Measurements from ENCODE around the gene CRADD.
A peak's percentile ranks its signal among the peaks of the same experiment; 100 is the strongest.
"Not testable (repeated sequence)": the region's sequence is repeated elsewhere in the genome, so short reads cannot be mapped to it uniquely, and the experiment has no call there.

The CRADD gene

GRCh38 chr12:93865751-93866150 lies 188.6 kb downstream of the CRADD start:
- Histone ChIP-seq H3K79me2 (ENCODE audit: insufficient read depth, low read length) (no peaks in the 10 kb centered on the region), H3K9me3 (ENCODE audit: insufficient read depth, low read length, severe bottlenecking) (peaks cover 42% of the 10 kb centered on the region), H3K9ac (ENCODE audit: low read depth, low read length) (no peak overlapping the region), H3K27ac (ENCODE audit: low read length) (no peak overlapping the region), H3K4me2 (ENCODE audit: insufficient read depth, low read length) (no peak overlapping the region), H3K4me3 (ENCODE audit: low read depth in 1 of 2, low read length in 2 of 2) (0 out of 4 replicates have a peak overlapping the region, but pooled peaks of 1 of the 2 experiments have one; percentile 9), H4K20me1 (ENCODE audit: insufficient read depth, low read length) (no peaks in the 10 kb centered on the region), H3K36me3 (ENCODE audit: insufficient read depth, low read length) (no peaks in the 10 kb centered on the region; the same call in 1 of the 2 replicates), H3K27me3 (ENCODE audit: insufficient read depth, low read length, poor library complexity) (no peaks in the 10 kb centered on the region), H2AFZ (ENCODE audit: low read depth, low read length) (no peak overlapping the region), H3K4me1 (ENCODE audit: insufficient read depth, low read length) (no peaks in the 10 kb centered on the region)
- TF ChIP-seq EZH2 (IDR thresholded peaks at IDR 0.05; ENCODE audit: borderline replicate concordance, low read depth, low read length, severe bottlenecking): no peak
- TF ChIP-seq, protein P1, sequence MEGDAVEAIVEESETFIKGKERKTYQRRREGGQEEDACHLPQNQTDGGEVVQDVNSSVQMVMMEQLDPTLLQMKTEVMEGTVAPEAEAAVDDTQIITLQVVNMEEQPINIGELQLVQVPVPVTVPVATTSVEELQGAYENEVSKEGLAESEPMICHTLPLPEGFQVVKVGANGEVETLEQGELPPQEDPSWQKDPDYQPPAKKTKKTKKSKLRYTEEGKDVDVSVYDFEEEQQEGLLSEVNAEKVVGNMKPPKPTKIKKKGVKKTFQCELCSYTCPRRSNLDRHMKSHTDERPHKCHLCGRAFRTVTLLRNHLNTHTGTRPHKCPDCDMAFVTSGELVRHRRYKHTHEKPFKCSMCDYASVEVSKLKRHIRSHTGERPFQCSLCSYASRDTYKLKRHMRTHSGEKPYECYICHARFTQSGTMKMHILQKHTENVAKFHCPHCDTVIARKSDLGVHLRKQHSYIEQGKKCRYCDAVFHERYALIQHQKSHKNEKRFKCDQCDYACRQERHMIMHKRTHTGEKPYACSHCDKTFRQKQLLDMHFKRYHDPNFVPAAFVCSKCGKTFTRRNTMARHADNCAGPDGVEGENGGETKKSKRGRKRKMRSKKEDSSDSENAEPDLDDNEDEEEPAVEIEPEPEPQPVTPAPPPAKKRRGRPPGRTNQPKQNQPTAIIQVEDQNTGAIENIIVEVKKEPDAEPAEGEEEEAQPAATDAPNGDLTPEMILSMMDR (IDR thresholded peaks at IDR 0.05; ENCODE audit: borderline replicate concordance, extremely low read depth, low read length, poor library complexity, severe bottlenecking): no peak
- DNase-seq (no peak), ATAC-seq (ENCODE audit: insufficient read depth, low read depth) (no peak)

- Histone ChIP-seq H3K4me1 (ENCODE audit: insufficient read depth, low read length) (no peaks in the 10 kb centered on the region), H3K4me3 (ENCODE audit: low read depth in 1 of 2, low read length in 2 of 2) (no peak overlapping the region), H3K27me3 (ENCODE audit: insufficient read depth, low read length, poor library complexity) (no peaks in the 10 kb centered on the region), H3K27ac (ENCODE audit: low read length) (no peak overlapping the region), H2AFZ (ENCODE audit: low read depth, low read length) (no peak overlapping the region), H3K4me2 (ENCODE audit: insufficient read depth, low read length) (no peak overlapping the region), H3K79me2 (ENCODE audit: insufficient read depth, low read length) (no peaks in the 10 kb centered on the region), H3K9ac (ENCODE audit: low read depth, low read length) (no peak overlapping the region), H4K20me1 (ENCODE audit: insufficient read depth, low read length) (no peaks in the 10 kb centered on the region), H3K36me3 (ENCODE audit: insufficient read depth, low read length) (no peaks in the 10 kb centered on the region; the same call in 1 of the 2 replicates), H3K9me3 (ENCODE audit: insufficient read depth, low read length, severe bottlenecking) (peaks cover 53% of the 10 kb centered on the region)
- DNase-seq (no peak), ATAC-seq (ENCODE audit: insufficient read depth, low read depth) (no peak)
- no peak for TF ChIP-seq EZH2 (IDR thresholded peaks at IDR 0.05; ENCODE audit: borderline replicate concordance, low read depth, low read length, severe bottlenecking)
- TF ChIP-seq, protein P1 (IDR thresholded peaks at IDR 0.05; ENCODE audit: borderline replicate concordance, extremely low read depth, low read length, poor library complexity, severe bottlenecking): no peak
Measured at GRCh38 chr12:93868771-93869170, 191.6 kb downstream of the CRADD start.

DNA sequence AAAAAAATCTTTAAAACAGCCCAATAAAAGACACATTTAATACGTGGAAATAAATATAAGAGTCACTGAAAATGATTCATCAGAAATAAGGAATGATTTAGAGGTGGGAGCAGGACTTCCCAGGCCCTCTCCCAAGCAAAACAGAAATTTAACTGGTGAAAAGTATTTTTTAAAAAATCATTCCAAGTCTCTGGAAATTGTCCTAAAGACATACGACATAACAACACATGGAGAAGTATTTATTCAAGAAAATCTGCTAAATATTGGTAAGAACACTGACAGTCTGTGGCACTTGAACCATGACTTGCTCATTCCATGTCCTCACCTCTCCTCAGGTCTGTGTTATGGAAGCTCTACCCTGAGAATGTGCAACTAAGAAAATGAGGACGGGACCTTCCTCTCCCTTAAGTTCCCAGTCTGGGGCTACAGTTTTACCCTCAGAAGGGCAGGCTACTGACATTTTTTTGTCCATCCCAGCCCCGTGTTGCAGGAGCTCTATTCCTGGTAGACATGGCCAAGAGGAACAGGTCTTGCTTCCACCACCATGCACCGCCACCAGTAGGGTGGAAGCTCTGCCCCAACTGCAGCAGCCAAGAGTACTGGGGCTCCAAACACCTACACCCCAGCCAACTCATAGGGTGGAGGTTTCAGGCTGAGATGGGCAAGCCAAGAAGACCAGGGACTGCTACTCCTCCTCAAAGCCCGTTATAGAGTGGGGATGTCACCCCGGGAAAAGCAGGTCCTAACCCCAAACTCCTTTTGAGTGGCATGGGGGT lies 193.0 kb downstream of the CRADD start:
- no peak overlapping the region for H3K4me2 ChIP-seq (ENCODE audit: insufficient read depth, low read length)
- no peak overlapping the region for H3K27ac ChIP-seq (ENCODE audit: low read length)
- no peak overlapping the region for H3K9ac ChIP-seq (ENCODE audit: low read depth, low read length)
- no peaks in the 10 kb centered on the region for H3K4me1 ChIP-seq (ENCODE audit: insufficient read depth, low read length)
- no peak for TF ChIP-seq EZH2 (IDR thresholded peaks at IDR 0.05; ENCODE audit: borderline replicate concordance, low read depth, low read length, severe bottlenecking)
- TF ChIP-seq, protein P1 (IDR thresholded peaks at IDR 0.05; ENCODE audit: borderline replicate concordance, extremely low read depth, low read length, poor library complexity, severe bottlenecking): no peak
- ATAC-seq (ENCODE audit: insufficient read depth, low read depth) (no peak), DNase-seq (no peak)
- no peaks in the 10 kb centered on the region for H3K27me3 ChIP-seq (ENCODE audit: insufficient read depth, low read length, poor library complexity)
- H4K20me1 ChIP-seq (ENCODE audit: insufficient read depth, low read length): no peaks in the 10 kb centered on the region
- no peaks in the 10 kb centered on the region; the same call in 1 of the 2 replicates for H3K36me3 ChIP-seq (ENCODE audit: insufficient read depth, low read length)
- no peak overlapping the region for H2AFZ ChIP-seq (ENCODE audit: low read depth, low read length)
- H3K9me3 ChIP-seq (ENCODE audit: insufficient read depth, low read length, severe bottlenecking): peaks cover 46% of the 10 kb centered on the region
- no peaks in the 10 kb centered on the region for H3K79me2 ChIP-seq (ENCODE audit: insufficient read depth, low read length)
- H3K4me3 ChIP-seq (ENCODE audit: low read depth in 1 of 2, low read length in 2 of 2): no peak overlapping the region

- H3K79me2 ChIP-seq (ENCODE audit: insufficient read depth, low read length); H3K27me3 ChIP-seq (ENCODE audit: insufficient read depth, low read length, poor library complexity); ATAC-seq (ENCODE audit: insufficient read depth, low read depth); H3K27ac ChIP-seq (ENCODE audit: low read length); H2AFZ ChIP-seq (ENCODE audit: low read depth, low read length); H3K4me1 ChIP-seq (ENCODE audit: insufficient read depth, low read length); H3K36me3 ChIP-seq (ENCODE audit: insufficient read depth, low read length); H3K4me3 ChIP-seq (ENCODE audit: low read depth in 1 of 2, low read length in 2 of 2); H3K4me2 ChIP-seq (ENCODE audit: insufficient read depth, low read length); H3K9ac ChIP-seq (ENCODE audit: low read depth, low read length); DNase-seq; H4K20me1 ChIP-seq (ENCODE audit: insufficient read depth, low read length): not testable (repeated sequence)
- H3K9me3 ChIP-seq (ENCODE audit: insufficient read depth, low read length, severe bottlenecking): peaks cover 45% of the 10 kb centered on the region
Measured at GRCh38 chr12:93871566-93871965, 194.4 kb downstream of the CRADD start.

Measured in DND-41 (cell line).